Measurements from ENCODE around the gene GFRA4. TPM values are rescaled to one million over a fixed set of nuclear protein-coding genes. Genes with fewer than 3 reads are reported as not detected.

Gene GFRA4
- total RNA-seq, 6 donors from 2014 or later = not detected

- H3K27me3 ChIP-seq = peaks cover 0 to 10% (median 5%) of the 10 kb centered on the region in 4 donors
- no peak overlapping the region for H3K4me3 ChIP-seq
- ATAC-seq (ENCODE audit: low FRiP score in 2 of 2) (no peak), DNase-seq (no peak)
- H3K36me3 ChIP-seq = no peaks in the 10 kb centered on the region
- H3K27ac ChIP-seq = no peak overlapping the region
- WGBS, 2 donors = 80 to 87% methylated on average over 7 of the region's 7 CpGs
- no peak for TF ChIP-seq POLR2A (IDR thresholded peaks at IDR 0.05)
- no peaks in the 10 kb centered on the region for H3K9me3 ChIP-seq
- peaks cover 11 to 16% (median 13%) of the 10 kb centered on the region in 4 donors for H3K4me1 ChIP-seq
Observed at GRCh38 chr20:3686421-3686820, 23.2 kb upstream of the GFRA4 start.

DNA sequence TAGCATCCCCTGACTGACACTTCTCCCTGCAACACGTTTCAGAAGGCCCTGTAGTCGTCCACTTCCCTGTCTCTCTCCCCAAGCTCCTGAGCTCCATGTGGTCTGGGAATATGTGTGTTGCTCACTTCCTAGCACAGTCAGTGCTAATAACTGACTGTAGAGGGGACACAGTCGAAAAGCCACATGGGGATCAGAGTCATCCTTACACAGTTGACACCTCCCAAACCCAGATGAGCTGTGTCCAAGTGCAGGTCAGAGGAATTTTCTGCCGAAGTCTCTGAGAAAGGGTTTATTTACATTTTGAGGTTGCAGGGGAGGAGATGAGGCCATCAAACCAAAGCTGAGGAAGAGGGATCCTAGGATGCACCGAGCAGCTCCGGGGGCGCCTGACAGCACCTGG is 22.1 kb upstream of the GFRA4 start:
- DNase-seq (no peak), ATAC-seq (ENCODE audit: low FRiP score in 2 of 2) (no peak)
- Histone ChIP-seq H3K36me3 (no peaks in the 10 kb centered on the region), H3K9me3 (no peaks in the 10 kb centered on the region), H3K4me1 (peaks cover 15 to 19% (median 17%) of the 10 kb centered on the region in 4 donors), H3K27me3 (peaks cover 0 to 15% (median 5%) of the 10 kb centered on the region in 4 donors), H3K4me3 (no peak overlapping the region), H3K27ac (no peak overlapping the region)
- WGBS, 2 donors = 47 to 78% methylated on average over 4 to 7 of the region's 7 CpGs
- TF ChIP-seq, protein P1, sequence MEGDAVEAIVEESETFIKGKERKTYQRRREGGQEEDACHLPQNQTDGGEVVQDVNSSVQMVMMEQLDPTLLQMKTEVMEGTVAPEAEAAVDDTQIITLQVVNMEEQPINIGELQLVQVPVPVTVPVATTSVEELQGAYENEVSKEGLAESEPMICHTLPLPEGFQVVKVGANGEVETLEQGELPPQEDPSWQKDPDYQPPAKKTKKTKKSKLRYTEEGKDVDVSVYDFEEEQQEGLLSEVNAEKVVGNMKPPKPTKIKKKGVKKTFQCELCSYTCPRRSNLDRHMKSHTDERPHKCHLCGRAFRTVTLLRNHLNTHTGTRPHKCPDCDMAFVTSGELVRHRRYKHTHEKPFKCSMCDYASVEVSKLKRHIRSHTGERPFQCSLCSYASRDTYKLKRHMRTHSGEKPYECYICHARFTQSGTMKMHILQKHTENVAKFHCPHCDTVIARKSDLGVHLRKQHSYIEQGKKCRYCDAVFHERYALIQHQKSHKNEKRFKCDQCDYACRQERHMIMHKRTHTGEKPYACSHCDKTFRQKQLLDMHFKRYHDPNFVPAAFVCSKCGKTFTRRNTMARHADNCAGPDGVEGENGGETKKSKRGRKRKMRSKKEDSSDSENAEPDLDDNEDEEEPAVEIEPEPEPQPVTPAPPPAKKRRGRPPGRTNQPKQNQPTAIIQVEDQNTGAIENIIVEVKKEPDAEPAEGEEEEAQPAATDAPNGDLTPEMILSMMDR (IDR thresholded peaks at IDR 0.05) = no peak
- TF ChIP-seq POLR2AphosphoS5 (IDR thresholded peaks at IDR 0.05) (no peak), EP300 (IDR thresholded peaks at IDR 0.05) (no peak), POLR2A (IDR thresholded peaks at IDR 0.05) (no peak)

DNA sequence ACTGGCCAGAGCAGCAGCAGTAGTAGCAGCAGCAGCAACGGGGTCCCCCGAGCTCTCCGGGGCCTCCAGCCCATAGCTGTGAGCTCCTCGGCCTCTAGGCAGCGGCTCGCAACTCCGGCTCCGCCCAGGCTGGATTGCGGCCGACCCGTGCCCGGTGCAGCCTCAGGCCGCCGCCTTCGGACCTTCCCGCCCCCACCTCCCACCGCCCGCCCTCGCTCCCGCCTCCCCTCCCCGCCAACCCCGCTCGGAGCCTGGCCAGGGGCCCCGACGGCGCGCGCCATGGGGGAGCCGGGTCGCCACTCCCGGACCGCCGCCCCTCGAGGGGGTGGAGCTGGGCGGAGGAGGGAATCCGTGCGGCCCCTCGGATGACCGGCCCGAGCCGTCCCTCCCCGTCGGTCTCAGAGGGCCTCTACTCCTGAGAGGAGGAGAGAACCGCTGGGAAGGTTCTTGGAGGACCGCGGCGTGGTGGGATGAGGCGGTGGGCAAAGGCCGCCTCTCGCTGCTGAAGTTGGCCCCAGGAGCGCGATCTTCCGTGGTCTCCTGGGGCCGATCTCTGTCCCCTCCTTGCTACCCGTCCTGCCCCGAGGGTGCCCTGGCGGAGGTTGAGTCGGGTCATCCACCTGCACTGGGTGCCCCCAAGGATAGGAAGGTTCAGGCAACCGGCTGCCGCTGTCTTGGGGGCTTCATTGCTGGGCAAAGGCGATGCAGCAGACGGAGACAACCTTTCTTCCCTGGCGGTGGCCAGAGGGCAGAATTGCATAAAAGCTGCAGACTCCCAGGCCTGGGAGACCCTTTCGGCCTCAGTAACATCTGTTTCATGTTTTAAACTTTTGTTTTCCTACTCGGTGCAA is 19.0 kb upstream of the GFRA4 start, which contains the start of gene ADAM33:
Gene ADAM33, minus strand, starts transcription at position 80 of the 851 bp plus-strand sequence. Its CDS starts 6 bp downstream, at position 74.
- Histone ChIP-seq H3K4me1 (peaks cover 13 to 20% (median 18%) of the 10 kb centered on the region in 4 donors), H3K4me3 (peak within 1 kb of the TSS; percentile 10 to 48 (median 40)), H3K9me3 (no peaks in the 10 kb centered on the region), H3K27me3 (peaks cover 0 to 15% (median 5%) of the 10 kb centered on the region in 4 donors), H3K27ac (peak within 1 kb of the TSS in 3 of 4 donors; percentile 19 to 72 (median 65)), H3K36me3 (no peaks in the 10 kb centered on the region)
- ATAC-seq (ENCODE audit: low FRiP score in 2 of 2) = peak in 1 of 2 donors; percentile 69
- TF ChIP-seq EP300 (IDR thresholded peaks at IDR 0.05) = no peak
- TF ChIP-seq, protein P1 (IDR thresholded peaks at IDR 0.05) = no peak
- WGBS, 2 donors = 11 to 39% methylated on average over 7 to 39 of the region's 65 CpGs
- peak in 1 of 2 donors; percentile 89 for DNase-seq

DNA sequence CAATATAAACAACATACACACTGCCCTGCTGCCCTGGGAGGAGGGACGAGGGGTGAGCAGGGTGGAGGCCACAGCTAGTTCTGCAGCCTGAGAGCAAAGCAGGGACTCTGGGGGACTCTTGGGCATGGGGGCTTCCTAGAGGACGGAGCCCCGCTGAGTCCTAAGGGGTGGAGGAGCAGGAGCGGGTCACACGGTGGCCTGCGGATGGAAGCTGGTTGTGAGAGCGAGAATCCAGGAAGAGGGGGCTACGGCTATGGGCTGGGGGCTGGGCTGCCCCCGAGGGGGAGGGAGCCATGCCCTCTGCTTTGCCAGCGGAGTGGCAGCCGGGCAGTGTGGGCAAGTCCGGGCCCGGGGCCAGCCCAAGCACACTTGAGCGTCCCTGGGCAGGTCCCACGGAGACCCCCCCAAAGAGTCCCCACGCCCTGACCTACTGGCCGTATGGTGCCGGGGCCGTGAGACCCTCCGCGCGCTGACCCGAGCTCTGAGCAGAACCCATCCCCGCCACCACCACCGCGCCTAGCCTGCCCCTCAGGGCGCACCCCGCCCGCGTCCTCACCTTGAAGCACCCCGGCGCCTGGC is 18.2 kb upstream of the GFRA4 start:
- peak overlapping the region in 3 of 4 donors; percentile 19 to 72 (median 65) for H3K27ac ChIP-seq
- TF ChIP-seq, protein P1 (IDR thresholded peaks at IDR 0.05) = no peak
- TF ChIP-seq EP300 (IDR thresholded peaks at IDR 0.05) (no peak), POLR2A (IDR thresholded peaks at IDR 0.05) (no peak), POLR2AphosphoS5 (IDR thresholded peaks at IDR 0.05) (no peak)
- peaks cover 0 to 15% (median 5%) of the 10 kb centered on the region in 4 donors for H3K27me3 ChIP-seq
- ATAC-seq (ENCODE audit: low FRiP score in 2 of 2) (no peak), DNase-seq (no peak)
- no peaks in the 10 kb centered on the region for H3K9me3 ChIP-seq
- WGBS, 2 donors = 23 to 33% methylated on average over 14 to 22 of the region's 32 CpGs
- peak overlapping the region; percentile 10 to 48 (median 40) for H3K4me3 ChIP-seq
- no peaks in the 10 kb centered on the region for H3K36me3 ChIP-seq
- H3K4me1 ChIP-seq = peaks cover 15 to 25% (median 22%) of the 10 kb centered on the region in 4 donors

GRCh38 chr20:3680701-3681351 is 17.6 kb upstream of the GFRA4 start:
- peaks cover 15 to 25% (median 22%) of the 10 kb centered on the region in 4 donors for H3K4me1 ChIP-seq
- H3K27ac ChIP-seq = peak overlapping the region in 3 of 4 donors; percentile 19 to 70 (median 65)
- H3K27me3 ChIP-seq = peaks cover 0 to 15% (median 5%) of the 10 kb centered on the region in 4 donors
- DNase-seq (no peak), ATAC-seq (ENCODE audit: low FRiP score in 2 of 2) (peak in 1 of 2 donors; percentile 2)
- H3K4me3 ChIP-seq = peak overlapping the region in 3 of 4 donors; percentile 34 to 48 (median 45)
- WGBS, 2 donors = 62 to 82% methylated on average over 5 to 10 of the region's 15 CpGs
- TF ChIP-seq, protein P1 (IDR thresholded peaks at IDR 0.05) = no peak
- TF ChIP-seq POLR2AphosphoS5 (IDR thresholded peaks at IDR 0.05) (no peak), EP300 (IDR thresholded peaks at IDR 0.05) (no peak), POLR2A (IDR thresholded peaks at IDR 0.05) (no peak)
- H3K9me3 ChIP-seq = no peaks in the 10 kb centered on the region
- no peaks in the 10 kb centered on the region for H3K36me3 ChIP-seq

All from upper lobe of left lung (tissue), 6 donors.